Amniotic epithelial cell (primary cell): ENCODE results near the gene RNU6-1.

Source experiments
- DNase-seq: peaks from one replicate; pipeline ENCODE4 v3.0.0-alpha.2; 2010; ENCODE audit warnings: low read depth

Gene RNU6-1

GRCh38 chr15:67820992-67821783 is 18.7 kb downstream of the RNU6-1 start:
- peak; percentile 52 for DNase-seq

DNA sequence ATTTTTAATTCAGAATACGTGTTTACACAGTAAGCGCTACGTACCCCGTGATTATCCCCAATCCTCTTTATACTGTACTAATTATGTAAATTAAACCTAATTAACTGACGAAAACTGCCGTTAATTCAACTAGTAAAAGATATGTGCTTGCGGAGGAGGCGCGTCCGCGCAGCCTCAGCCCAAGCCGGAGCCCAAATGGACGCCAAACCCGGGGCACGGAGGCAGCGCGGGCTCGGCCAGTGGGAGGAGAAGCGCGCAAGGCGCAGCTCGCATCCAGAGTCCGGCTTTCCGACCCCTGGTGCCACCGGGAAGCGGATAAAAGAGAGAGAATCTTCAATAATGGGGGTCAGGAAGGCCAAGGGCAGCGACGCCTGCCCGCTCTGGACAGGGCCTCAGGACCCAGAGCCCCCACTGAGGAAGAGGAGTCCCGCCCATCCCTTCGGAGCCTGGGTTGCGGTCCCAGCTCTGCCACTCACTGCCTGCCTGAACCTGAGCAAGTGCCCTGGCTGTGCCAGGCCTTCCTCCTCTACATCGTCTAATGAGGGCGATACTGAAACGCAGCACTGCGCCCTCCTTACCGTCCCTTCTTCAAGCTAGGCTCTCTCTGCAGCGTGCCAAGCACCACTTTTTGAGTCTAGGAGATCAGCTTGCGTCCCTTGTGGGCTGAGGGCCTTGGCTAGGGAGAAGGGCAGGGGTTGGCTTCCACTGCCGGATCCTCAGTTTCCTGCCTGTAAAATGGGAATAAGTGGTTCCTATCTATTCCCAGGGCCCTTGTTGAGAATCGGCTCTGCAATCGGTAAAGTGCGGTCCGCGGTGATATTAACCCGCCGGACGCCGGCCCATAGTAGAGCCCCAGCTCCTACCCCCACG is 19.5 kb downstream of the RNU6-1 start:
- DNase-seq = no peak

GRCh38 chr15:67819636-67820035 is 20.2 kb downstream of the RNU6-1 start:
- no peak for DNase-seq

- no peak for DNase-seq
Measured at GRCh38 chr15:67818464-67818863, 21.4 kb downstream of the RNU6-1 start.

DNA sequence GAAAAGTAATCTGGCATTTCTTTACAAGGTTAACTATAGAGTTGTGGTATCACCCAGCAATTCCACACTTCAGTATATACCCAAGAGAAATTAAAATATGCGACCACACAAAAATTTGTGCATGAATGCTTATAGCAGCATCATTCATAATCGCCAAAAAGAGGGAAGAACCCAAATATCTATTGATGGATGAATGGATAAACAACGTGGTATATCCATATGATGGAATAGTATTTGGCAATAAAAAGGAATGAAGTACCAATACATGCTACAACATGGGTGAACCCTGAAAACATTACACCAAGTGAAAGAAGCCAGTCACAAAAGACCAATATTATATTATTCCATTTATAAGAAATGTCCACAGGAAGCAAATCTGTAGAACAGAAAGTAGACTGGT is 23.2 kb downstream of the RNU6-1 start:
- no peak for DNase-seq

DNA sequence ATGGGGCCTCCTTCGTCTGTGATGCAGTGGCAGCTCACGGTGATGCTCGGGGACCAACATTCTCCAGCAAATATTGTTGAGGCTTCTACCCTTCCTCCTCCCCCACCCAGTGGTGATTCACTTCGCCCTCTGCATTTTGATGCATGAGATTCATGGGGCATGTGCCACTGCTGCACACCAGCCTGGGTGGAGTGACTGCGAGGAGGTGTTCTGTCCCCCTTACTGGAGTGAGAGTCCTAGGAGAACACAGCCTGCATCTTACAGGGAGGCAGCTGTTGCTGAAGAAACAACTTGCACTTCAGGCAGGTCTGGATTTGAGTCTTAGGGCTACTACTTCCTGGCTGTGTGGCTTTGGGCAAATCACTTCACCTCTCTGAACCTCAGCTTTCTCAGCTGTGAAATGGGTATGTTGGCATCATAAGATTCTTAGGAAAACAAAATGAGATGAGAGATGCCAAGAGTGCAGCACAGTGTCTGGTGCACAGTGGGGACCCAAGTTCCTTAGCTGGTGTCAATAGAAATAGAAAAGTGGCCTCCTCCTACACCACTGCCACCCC is 24.7 kb downstream of the RNU6-1 start:
- no peak for DNase-seq

DNA sequence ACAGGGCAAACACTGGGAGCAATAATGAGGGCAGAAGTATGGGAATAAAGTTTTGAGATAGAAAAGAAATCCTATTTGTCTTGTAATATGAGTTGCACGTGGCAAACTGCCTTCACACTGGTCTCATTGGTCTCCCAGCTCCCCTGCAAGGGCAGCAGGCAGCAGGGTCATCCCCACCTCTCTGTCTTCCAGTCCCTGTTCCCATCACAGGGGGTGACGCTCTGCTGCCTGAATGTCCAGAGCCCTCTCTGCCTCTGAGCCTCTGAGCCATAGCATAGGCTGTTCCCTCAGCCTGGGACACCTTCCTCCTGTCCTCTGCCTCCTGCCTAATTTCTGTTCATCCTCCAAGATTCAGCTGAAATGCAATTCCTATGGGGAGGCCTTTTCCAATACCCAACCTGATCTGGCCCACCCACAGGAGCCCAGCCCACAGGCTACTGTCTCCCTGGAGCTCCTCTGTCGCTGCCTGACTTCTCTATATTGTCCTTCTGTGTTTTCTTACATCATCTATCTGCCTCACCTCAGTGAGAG is 26.7 kb downstream of the RNU6-1 start:
- DNase-seq = no peak

DNA sequence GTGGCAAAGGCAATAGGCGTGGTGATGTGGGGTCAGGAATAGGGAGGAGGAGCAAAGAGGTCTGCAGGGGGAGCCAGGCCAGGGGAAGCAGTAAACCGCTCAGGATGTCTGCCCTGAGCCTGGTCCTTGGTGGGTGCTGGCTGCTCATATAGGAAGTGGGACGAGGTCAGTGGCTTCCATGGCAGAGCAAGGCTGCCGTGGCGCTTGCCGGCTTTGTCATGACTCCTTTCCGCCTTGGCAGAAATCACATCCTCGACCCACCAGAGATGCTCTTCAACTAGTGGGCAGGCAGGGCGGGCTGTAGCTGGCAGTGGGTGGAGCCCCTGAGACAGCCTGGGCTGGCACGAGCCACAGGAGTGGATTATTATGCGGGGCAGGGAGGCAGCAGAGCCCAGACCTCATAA is 27.6 kb downstream of the RNU6-1 start:
- no peak for DNase-seq

DNA sequence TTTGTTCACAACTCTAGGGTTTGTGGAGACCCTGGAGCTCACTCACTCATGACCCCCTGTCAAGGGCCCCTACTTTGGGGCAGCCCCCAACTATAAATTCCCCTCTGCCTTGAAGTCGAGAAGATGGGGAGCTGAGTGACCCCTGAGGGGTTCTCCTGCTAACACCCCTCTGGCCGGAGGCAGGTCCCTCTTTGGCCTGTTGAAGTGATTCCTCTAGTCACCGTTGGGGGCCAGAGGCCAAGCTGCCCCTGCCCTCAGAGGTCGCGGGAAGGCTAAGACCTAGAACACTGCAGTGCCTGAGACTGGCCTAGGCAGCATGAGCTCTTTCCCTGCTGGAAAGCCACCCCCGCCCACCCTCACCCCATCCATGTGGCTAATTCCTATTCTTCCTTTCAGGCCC is 30.0 kb downstream of the RNU6-1 start:
- DNase-seq = no peak

DNA sequence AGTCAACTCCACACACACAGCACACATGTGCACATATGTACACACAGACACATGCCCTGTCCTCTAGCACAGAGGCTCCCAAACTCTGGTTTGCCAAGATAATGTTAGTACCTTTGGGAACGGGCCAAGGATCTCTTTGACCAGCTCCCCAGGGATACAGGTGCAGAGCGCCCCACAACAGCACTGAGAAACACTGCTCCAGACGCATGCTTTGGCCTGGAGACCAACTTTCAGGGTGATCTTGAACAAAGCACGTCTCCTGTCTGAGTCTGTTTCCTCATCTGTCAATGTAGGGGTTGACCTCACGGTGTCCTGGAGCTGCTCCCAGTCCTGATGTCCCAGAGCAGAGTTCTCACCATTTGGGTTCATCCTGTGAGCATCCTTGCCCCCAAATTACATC is 30.4 kb downstream of the RNU6-1 start:
- no peak for DNase-seq

- DNase-seq = no peak
Measured at GRCh38 chr15:67808821-67809220, 31.0 kb downstream of the RNU6-1 start.

DNA sequence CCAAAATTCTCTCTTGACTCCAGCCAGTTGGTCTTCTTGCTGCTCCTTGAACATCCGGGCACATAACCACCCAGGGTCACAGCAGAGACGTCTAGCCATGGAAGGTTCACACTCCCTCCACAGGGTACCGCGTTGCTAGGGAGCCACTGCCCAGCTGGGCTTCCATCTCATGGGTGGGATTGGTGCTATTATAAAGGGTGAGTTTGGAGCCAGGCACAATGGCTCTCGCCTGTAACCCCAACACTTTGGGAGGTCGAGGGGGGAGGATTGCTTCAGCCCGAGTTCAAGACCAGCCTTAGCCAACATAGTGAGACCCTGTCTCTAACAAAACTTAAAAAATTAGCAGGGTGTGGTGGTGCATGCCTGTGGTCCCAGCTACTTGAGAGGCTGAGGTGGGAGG is 32.0 kb downstream of the RNU6-1 start:
- no peak for DNase-seq

DNA sequence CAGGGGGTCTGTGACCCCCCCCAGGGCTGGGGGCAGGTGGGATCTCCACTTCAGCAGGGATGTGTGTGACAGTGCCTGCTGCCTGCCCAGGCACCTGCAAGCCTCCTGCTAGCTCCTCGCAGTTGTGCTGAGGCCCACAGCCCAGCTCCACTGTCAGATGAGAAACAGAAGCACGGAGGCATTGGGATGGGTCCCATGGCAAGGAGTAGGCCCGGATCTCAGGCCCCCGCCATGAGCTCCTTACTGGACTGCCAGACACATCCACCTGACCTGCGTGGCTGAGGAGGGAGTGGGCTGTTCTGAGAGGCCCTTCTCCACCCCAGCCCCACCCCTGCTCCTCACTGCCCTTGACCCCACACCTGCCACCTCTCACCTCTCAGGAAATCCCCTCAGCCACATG is 32.7 kb downstream of the RNU6-1 start:
- DNase-seq = no peak

GRCh38 chr15:67806536-67806935 is 33.3 kb downstream of the RNU6-1 start:
- no peak for DNase-seq

- DNase-seq = no peak
Measured at GRCh38 chr15:67805666-67806516, 34.0 kb downstream of the RNU6-1 start.

- DNase-seq = no peak
Measured at GRCh38 chr15:67805008-67805665, 34.7 kb downstream of the RNU6-1 start.

GRCh38 chr15:67803996-67804843 is 35.6 kb downstream of the RNU6-1 start:
- DNase-seq = no peak

DNA sequence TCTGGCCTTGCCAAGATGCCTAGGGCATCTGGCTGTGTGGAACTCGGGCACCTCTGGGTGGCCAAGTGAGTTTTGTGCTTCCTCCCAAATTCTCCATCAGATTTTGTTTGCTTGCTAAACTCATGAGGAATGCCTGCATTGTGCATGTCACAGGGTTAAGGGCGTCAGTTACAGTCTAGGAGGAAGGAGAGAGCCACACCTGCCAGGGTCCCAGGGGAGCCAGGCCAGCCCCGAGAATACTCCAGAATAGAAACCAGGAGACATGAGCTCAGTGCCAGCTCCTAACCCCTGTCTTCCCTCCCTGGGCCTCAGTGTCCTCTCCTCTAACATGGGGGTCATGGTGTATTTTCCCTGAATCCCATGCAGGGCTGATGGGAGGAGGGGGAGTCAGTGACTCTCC is 36.5 kb downstream of the RNU6-1 start:
- no peak for DNase-seq

DNA sequence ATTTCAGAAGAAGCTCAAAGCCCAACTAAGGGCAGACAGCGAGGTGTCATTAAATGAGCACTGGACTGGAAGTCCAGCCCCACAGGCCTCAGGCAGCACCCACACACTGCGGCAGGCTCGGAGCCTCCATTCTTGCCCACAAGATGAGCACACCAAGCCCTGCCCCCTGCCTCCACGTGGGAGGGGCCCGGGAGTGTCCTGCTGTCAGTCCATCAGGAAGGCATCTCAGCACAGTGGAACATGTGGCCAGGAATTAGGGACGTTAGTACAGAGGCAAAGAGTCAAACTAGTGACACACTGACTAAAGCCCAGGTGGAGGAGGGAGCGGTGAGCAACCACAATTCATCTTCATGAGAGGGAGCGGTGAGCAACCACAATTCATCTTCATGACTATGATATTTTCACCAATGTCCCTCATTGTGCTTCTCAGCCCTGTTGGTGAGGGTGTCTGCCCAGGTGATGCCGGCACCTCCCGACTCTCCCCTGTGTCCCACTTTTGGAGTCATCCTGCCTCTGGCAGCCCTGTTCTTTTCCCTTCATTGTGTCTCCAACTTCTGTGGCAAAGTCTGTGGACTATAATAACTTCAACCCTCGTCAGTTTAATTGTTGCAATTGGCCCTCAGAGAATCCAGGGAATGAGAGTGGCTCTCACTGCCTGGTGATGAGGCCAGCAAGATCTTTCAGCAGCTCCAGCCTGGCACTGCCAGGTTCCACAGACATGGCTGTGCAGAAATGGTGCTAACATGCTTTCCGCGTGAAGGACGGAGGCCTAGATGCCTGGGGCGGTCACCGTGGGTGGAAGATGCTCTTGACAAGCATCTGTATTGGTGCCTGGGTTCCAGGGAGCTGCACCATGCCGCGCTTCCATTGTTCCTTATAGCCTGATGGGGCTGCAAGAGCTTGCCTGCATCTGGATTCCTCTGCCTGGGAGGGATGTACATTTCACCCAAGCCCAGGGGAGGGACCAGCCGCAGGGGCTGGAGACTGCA is 37.6 kb downstream of the RNU6-1 start:
- DNase-seq = no peak
